ENCODE results near the gene CBX3. TPM values are rescaled to one million over a fixed set of nuclear protein-coding genes. Genes with fewer than 3 reads are reported as not detected.
"Not testable (repeated sequence)": the region's sequence is repeated elsewhere in the genome, so short reads cannot be mapped to it uniquely, and the experiment has no call there.

CBX3 gene
- total RNA-seq, 4 donors from 2014 or later = 41.6 to 72.3 (median 55.6) TPM

- TF ChIP-seq CTCF (IDR thresholded peaks at IDR 0.05) (no peak), POLR2A (IDR thresholded peaks at IDR 0.05) (no peak)
- Histone ChIP-seq H3K4me1 (peaks cover 12 to 39% of the 10 kb centered on the region in 2 donors), H3K27ac (no peak overlapping the region), H3K9me3 (no peaks in the 10 kb centered on the region), H3K4me3 (replicated peaks in 1 of 3) (no peak overlapping the region), H3K36me3 (peaks cover 82 to 85% of the 10 kb centered on the region in 2 donors), H3K27me3 (no peaks in the 10 kb centered on the region)
- DNase-seq = no peak
- intact Hi-C loops (cut with DNase I) = no loop called here
- whole genome bisulfite sequencing, 2 donors = 81 to 83% methylated on average over 8 of the region's 8 CpGs
Observed at GRCh38 chr7:26193432-26194207, 7.9 kb upstream of the CBX3 start.

- intact Hi-C loops (cut with DNase I) = not testable (repeated sequence)
- Histone ChIP-seq H3K36me3 (peaks cover 71 to 73% of the 10 kb centered on the region in 2 donors), H3K4me1 (peaks cover 12 to 39% of the 10 kb centered on the region in 2 donors)
Observed at GRCh38 chr7:26194764-26195163, 6.8 kb upstream of the CBX3 start.

GRCh38 chr7:26195182-26195581 is 6.4 kb upstream of the CBX3 start:
- no peaks in the 10 kb centered on the region for H3K27me3 ChIP-seq
- DNase-seq = no peak
- intact Hi-C loops (cut with DNase I) = no loop called here
- H3K27ac ChIP-seq = no peak overlapping the region
- no peak overlapping the region for H3K4me3 ChIP-seq (replicated peaks in 1 of 3)
- WGBS, 2 donors = 88 to 90% methylated on average over 5 of the region's 5 CpGs
- no peaks in the 10 kb centered on the region for H3K9me3 ChIP-seq
- peaks cover 12 to 39% of the 10 kb centered on the region in 2 donors for H3K4me1 ChIP-seq
- TF ChIP-seq CTCF (IDR thresholded peaks at IDR 0.05) = no peak
- TF ChIP-seq POLR2A (IDR thresholded peaks at IDR 0.05) = no peak
- H3K36me3 ChIP-seq = peaks cover 69 to 70% of the 10 kb centered on the region in 2 donors

More at GRCh38 chr7:26194764-26195163, 6.8 kb upstream of the CBX3 start:
- not testable (repeated sequence) for H3K27me3 ChIP-seq; H3K9me3 ChIP-seq; H3K27ac ChIP-seq; DNase-seq; H3K4me3 ChIP-seq (replicated peaks in 1 of 3)
- WGBS, 2 donors = 66 to 77% methylated on average over 11 of the region's 11 CpGs

GRCh38 chr7:26195867-26196657 is 5.5 kb upstream of the CBX3 start:
- no peaks in the 10 kb centered on the region for H3K9me3 ChIP-seq
- peaks cover 12 to 39% of the 10 kb centered on the region in 2 donors for H3K4me1 ChIP-seq
- WGBS, 2 donors = 68 to 69% methylated on average over 10 of the region's 10 CpGs
- TF ChIP-seq CTCF (IDR thresholded peaks at IDR 0.05) (no peak), POLR2A (IDR thresholded peaks at IDR 0.05) (no peak)
- no peaks in the 10 kb centered on the region for H3K27me3 ChIP-seq
- no peak overlapping the region for H3K27ac ChIP-seq
- H3K4me3 ChIP-seq (replicated peaks in 1 of 3) = no peak overlapping the region
- no peak for DNase-seq
- intact Hi-C loops (cut with DNase I) = no loop called here
- peaks cover 60 to 62% of the 10 kb centered on the region in 2 donors for H3K36me3 ChIP-seq

GRCh38 chr7:26197153-26198115 is 4.1 kb upstream of the CBX3 start:
- H3K4me3 ChIP-seq (replicated peaks in 1 of 3) = peak overlapping the region in 1 of 3 donors; percentile 96
- H3K36me3 ChIP-seq = peaks cover 46 to 49% of the 10 kb centered on the region in 2 donors
- intact Hi-C loops (cut with DNase I) = no loop called here
- TF ChIP-seq POLR2A (IDR thresholded peaks at IDR 0.05) (no peak), CTCF (IDR thresholded peaks at IDR 0.05) (no peak)
- no peaks in the 10 kb centered on the region for H3K9me3 ChIP-seq
- 20 to 24% methylated on average over 5 of the region's 5 CpGs for WGBS, 2 donors
- H3K27ac ChIP-seq = peak overlapping the region in 1 of 3 donors; percentile 100
- H3K4me1 ChIP-seq = peaks cover 12 to 38% of the 10 kb centered on the region in 2 donors
- no peak for DNase-seq
- no peaks in the 10 kb centered on the region for H3K27me3 ChIP-seq

Measured in thyroid gland (tissue), 4 donors.